ENCODE data around the gene PLCD3. TPM values are rescaled to one million over a fixed set of nuclear protein-coding genes. Genes with fewer than 3 reads are reported as not detected.

The PLCD3 gene
- polyA plus RNA-seq, 1 donor from 2014 or later: 1.3 TPM

GRCh38 chr17:45112559-45113423, 19.5 kb downstream of the PLCD3 start:
- no peak overlapping the region for H3K4me2 ChIP-seq (ENCODE audit: low read length)
- no peaks in the 10 kb centered on the region for H3K9me2 ChIP-seq (ENCODE audit: insufficient read depth, low read length)
- no peak overlapping the region for H3K4me3 ChIP-seq (ENCODE audit: low read length)
- no peaks in the 10 kb centered on the region for H3F3A ChIP-seq (ENCODE audit: insufficient read depth, low read length, poor library complexity, severe bottlenecking)
- no peaks in the 10 kb centered on the region for H3K79me2 ChIP-seq (replicated peaks; ENCODE audit: insufficient read depth, low read length)
- H3K27ac ChIP-seq (ENCODE audit: low read length): no peak overlapping the region
- H4K20me1 ChIP-seq (ENCODE audit: insufficient read depth): no peaks in the 10 kb centered on the region
- no peak overlapping the region for H3K9ac ChIP-seq (ENCODE audit: low read length)
- TF ChIP-seq POLR2AphosphoS5 (IDR thresholded peaks at IDR 0.05): no peak
- no peak for TF ChIP-seq RAD21 (conservative IDR thresholded peaks at IDR 0.05)
- no peak for TF ChIP-seq SMC3 (conservative IDR thresholded peaks at IDR 0.05; ENCODE audit: poor library complexity)
- no peak for TF ChIP-seq EZH2 (IDR thresholded peaks at IDR 0.05; ENCODE audit: borderline replicate concordance, insufficient read depth, low read length, poor library complexity, severe bottlenecking)
- H3K9me3 ChIP-seq (ENCODE audit: low read length): no peaks in the 10 kb centered on the region
- no peaks in the 10 kb centered on the region for H3K36me3 ChIP-seq (ENCODE audit: insufficient read depth, low read length)
- H2AFZ ChIP-seq (ENCODE audit: low read depth, low read length): no peak overlapping the region
- no peaks in the 10 kb centered on the region for H3K27me3 ChIP-seq (ENCODE audit: insufficient read depth, low read depth, low read length)

GRCh38 chr17:45111850-45112249, 20.5 kb downstream of the PLCD3 start:
- Histone ChIP-seq H3K79me2 (replicated peaks; ENCODE audit: insufficient read depth, low read length) (no peaks in the 10 kb centered on the region), H3F3A (ENCODE audit: insufficient read depth, low read length, poor library complexity, severe bottlenecking) (no peaks in the 10 kb centered on the region), H3K9ac (ENCODE audit: low read length) (no peak overlapping the region), H4K20me1 (ENCODE audit: insufficient read depth) (no peaks in the 10 kb centered on the region), H3K27me3 (ENCODE audit: insufficient read depth, low read depth, low read length) (no peaks in the 10 kb centered on the region), H3K9me2 (ENCODE audit: insufficient read depth, low read length) (no peaks in the 10 kb centered on the region), H3K27ac (ENCODE audit: low read length) (no peak overlapping the region), H3K4me3 (ENCODE audit: low read length) (no peak overlapping the region), H3K36me3 (ENCODE audit: insufficient read depth, low read length) (no peaks in the 10 kb centered on the region), H3K9me3 (ENCODE audit: low read length) (no peaks in the 10 kb centered on the region), H3K4me2 (ENCODE audit: low read length) (no peak overlapping the region), H2AFZ (ENCODE audit: low read depth, low read length) (no peak overlapping the region)
- TF ChIP-seq EZH2 (IDR thresholded peaks at IDR 0.05; ENCODE audit: borderline replicate concordance, insufficient read depth, low read length, poor library complexity, severe bottlenecking): no peak
- no peak for TF ChIP-seq RAD21 (conservative IDR thresholded peaks at IDR 0.05)

- Histone ChIP-seq H3K4me2 (ENCODE audit: low read length) (no peak overlapping the region), H3K9me2 (ENCODE audit: insufficient read depth, low read length) (no peaks in the 10 kb centered on the region), H3K9ac (ENCODE audit: low read length) (no peak overlapping the region), H3K27ac (ENCODE audit: low read length) (no peak overlapping the region), H2AFZ (ENCODE audit: low read depth, low read length) (no peak overlapping the region), H3K36me3 (ENCODE audit: insufficient read depth, low read length) (no peaks in the 10 kb centered on the region), H3K27me3 (ENCODE audit: insufficient read depth, low read depth, low read length) (no peaks in the 10 kb centered on the region), H4K20me1 (ENCODE audit: insufficient read depth) (no peaks in the 10 kb centered on the region), H3K4me3 (ENCODE audit: low read length) (no peak overlapping the region), H3F3A (ENCODE audit: insufficient read depth, low read length, poor library complexity, severe bottlenecking) (no peaks in the 10 kb centered on the region), H3K79me2 (replicated peaks; ENCODE audit: insufficient read depth, low read length) (no peaks in the 10 kb centered on the region), H3K9me3 (ENCODE audit: low read length) (no peaks in the 10 kb centered on the region)
- no peak for TF ChIP-seq CTCF (IDR thresholded peaks at IDR 0.05; ENCODE audit: poor library complexity, severe bottlenecking)
- TF ChIP-seq EZH2 (IDR thresholded peaks at IDR 0.05; ENCODE audit: borderline replicate concordance, insufficient read depth, low read length, poor library complexity, severe bottlenecking): no peak
- no peak for TF ChIP-seq SMC3 (conservative IDR thresholded peaks at IDR 0.05; ENCODE audit: poor library complexity)
- TF ChIP-seq EP300 (conservative IDR thresholded peaks at IDR 0.05; ENCODE audit: poor library complexity, severe bottlenecking): no peak
- TF ChIP-seq MXI1 (conservative IDR thresholded peaks at IDR 0.05; ENCODE audit: poor library complexity, severe bottlenecking): no peak
- TF ChIP-seq POLR2AphosphoS5 (IDR thresholded peaks at IDR 0.05): no peak
- TF ChIP-seq TAF1 (IDR thresholded peaks at IDR 0.05; ENCODE audit: low read depth): no peak
- TF ChIP-seq REST (IDR thresholded peaks at IDR 0.05; ENCODE audit: borderline replicate concordance): no peak
- TF ChIP-seq RAD21 (conservative IDR thresholded peaks at IDR 0.05): no peak
These were observed 21.4 kb downstream of the PLCD3 start for GRCh38 chr17:45110676-45111611.
